Measurements from ENCODE around the gene TUBGCP5.

Gene TUBGCP5

DNA sequence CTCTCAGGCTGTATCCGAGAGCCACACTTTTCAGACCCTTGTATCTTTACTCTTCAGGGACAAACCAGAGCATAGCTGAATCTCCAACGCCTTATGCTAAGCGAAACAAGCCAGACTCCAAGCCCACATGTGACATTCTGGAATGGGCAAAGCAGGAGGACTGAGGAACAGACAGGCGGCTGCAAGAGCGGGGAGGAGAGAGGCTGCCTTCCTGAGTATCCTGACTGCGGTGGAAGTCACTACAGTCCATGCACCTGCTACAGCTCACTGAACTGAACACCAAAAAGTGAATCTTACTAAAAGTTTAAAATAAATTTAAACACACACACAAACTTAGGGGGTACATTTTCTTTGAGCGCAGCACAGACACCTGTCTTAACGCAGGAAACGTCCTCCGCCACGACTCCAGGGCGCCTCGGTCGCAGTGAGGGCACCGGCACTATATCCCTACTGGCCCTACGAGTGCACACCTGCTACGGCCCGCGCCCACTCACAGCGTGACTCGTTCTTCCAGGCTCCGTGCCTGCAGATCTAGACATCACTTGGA is 60.6 kb downstream of the TUBGCP5 start:
- no peak for DNase-seq (ENCODE audit: low read depth in 2 of 2)

DNA sequence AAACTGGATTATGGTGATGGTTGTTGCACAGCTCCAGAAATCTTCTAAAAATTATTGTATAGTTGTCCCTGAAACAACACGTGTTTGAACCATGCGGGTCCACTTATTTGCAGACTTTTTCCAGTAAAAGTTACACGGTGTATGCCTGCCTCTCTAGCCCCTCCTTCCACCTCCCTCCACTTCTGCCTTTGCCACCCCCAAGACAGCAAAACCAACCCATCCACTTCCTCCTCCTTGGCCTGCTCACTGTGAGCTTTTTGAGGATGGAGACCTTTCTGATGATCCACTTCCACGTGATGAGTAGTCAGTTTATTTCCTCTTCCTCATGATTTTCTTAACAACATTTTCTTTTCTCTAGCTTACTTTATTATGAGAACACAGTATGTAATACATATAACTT is 64.6 kb downstream of the TUBGCP5 start:
- no peak for DNase-seq (ENCODE audit: low read depth in 2 of 2)

DNA sequence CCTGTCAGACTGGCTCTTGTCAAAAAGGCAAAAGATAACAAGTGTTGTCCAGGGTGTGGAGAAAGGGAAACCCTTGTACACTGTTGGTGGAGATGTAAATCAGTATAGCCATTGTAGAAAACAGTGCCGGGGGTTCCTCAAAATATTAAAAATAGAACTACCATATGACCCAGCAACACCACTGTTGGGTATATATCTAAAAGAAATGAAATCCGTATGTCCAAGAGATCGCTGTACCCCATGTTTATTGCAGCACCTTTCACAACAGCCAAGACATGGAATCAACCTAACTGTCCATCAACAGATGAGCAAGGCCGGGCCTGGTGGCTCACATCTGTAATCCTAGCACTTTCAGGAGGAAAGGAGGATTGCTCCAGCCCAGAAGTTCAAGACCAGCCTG is 65.4 kb downstream of the TUBGCP5 start:
- no peak for DNase-seq (ENCODE audit: low read depth in 2 of 2)

DNA sequence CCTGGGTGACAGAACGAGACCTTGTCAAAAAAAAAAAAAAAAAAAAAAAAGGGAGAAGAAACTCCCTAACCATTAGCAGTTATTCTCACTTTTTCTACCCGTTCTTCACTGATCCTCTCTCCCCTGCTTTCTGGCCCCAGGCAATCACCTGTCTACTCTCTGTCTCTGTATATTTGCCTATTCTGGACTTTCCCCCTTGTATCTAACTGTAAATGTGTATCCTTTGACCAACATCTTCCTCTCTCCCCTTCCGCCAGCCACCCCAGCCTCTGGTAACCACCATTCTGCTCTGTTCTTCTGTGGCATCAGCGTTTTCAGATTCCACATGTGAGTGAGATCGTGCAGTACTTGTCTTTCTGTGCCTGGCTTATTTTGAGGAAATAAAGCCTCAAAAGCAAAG is 66.1 kb downstream of the TUBGCP5 start:
- no peak for DNase-seq (ENCODE audit: low read depth in 2 of 2)

DNA sequence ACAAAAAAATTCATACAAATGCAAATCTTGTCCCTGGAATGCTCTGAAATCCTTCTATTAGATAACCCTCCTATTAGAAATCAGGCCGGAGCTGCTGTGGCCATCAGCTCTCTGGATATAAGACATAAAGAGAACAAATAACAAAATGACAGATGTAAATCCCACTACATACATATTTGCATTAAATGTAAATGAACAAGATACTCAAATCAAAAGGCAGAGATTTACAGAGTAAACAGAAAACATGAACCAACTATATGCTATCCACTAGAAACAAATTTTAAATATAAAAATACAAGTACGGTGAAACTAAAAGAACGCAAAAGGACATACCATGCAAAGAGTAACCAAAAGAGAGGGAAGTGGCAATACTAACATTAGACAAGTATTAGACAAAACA is 69.9 kb downstream of the TUBGCP5 start:
- DNase-seq (ENCODE audit: low read depth in 2 of 2), result no peak

DNA sequence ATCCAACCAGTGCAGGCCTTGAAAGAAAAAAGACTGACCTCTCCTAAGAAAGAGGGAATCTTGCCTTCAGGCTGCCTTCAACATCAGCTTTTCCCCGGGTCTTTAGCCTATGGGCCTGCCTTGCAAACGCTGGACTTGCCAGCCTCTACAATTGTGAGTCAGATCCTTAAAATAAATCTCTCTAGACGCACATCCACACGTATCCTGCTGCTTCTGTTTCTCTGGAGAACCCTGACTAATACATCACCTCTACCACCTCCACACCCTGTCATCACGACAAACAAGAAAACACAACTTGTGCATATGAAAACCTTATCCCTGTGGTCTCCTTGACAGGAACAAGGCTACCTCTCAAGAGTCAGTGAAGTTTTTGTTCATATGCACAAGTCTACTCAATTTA is 71.0 kb downstream of the TUBGCP5 start:
- DNase-seq (ENCODE audit: low read depth in 2 of 2), result no peak

DNA sequence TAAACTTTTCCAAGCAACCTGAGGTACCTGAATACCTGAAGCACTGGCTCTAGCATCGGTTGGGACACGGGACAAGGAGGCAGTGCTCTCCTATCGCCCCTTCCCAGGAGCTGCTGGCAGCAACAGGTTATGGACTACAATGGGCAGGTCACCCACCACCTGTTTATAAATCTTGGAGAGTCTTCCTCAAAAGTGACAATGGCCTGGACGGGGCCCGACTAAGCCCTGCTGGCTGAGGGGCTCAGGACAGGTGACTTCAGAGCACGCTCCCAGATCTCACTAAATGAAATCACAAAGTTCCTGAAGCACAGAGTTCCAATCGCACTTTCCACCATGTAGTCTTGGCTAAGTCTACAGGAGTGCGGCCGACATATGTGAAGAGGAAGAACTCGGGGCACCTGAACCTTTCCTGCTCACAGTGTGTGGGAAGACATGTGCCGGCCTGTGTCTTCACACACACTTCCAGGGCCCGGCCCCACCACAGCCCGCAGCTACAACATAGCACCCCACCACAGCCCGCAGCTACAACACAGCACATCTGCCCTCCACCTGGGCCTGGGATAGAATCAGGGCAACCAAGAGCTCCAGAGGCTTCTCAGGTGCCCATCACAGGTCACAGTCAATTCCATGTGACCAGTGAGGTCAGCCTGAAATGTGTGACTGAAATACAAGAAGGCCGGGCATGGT is 72.1 kb downstream of the TUBGCP5 start:
- DNase-seq (ENCODE audit: low read depth in 2 of 2), result no peak

DNA sequence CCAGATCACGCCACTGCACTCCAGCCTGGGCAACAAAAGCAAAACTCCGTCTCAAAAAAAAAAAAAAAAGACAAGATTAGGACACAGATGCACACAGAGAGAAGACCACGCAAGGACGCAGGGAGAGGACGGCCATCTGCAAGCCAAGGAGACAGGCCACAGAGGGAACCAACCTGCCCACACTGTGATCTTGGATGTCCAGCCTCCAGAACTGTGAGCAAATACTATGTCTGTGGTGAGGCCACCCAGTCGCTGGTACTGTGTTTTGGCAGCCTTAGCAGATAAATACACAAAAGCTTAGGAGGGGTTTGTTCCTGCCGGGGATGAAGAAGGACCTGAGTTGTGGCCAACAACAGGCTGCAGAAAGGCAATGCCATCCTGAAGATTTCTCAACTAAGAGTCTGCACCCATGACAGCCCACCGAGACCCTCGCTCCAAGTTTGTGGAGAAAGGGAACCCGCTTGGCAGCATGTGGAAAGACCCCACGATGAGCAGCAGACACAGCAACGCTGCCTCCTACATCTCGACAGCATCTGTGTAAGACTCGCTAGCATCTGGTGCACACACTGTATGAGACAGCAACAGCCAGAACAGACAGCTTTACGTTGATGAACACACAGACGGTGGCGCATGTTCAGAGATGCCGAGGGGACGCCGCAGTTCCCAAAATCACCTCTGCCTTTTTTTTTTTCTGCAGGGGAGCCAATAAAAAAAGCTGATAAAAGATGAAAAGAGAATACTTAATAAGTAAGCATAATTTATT is 72.9 kb downstream of the TUBGCP5 start:
- no peak for DNase-seq (ENCODE audit: low read depth in 2 of 2)

DNA sequence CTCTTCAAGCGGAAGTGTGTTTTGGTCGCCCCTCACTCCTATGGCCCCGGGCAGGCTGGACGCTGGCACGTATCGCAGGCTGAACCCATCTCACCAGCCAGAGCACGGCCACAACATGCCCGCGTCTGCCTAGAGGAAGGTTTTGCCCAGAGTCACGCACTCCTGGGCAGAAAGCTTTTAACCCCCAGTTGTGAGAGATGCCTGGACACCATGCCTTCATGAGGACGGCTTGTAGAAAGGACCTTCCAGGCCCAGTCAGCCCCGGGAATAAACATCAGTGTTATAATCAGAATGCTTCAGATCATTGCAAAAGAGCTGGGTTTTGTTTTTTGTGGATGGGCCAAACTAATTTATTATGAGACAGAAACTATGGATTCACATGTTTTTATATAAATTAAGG is 75.7 kb downstream of the TUBGCP5 start:
- no peak for DNase-seq (ENCODE audit: low read depth in 2 of 2)

DNA sequence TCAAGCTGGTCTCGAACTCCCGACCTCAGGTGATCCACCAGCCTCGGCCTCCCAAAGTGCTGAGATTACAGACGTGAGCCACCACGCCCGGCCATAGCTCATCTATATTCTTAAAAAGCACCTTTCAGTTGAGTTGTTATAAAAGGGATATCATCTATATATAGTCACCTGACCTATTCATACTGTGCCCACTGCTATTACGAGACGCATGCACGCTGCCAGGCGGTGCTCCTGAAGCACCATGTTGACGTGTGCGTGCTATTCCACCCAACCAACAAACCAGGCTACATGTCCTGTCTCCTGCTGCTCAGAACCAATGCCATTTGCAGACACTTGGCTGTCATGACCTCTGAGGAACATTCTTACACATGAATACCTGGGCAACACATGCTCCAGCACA is 76.8 kb downstream of the TUBGCP5 start:
- no peak for DNase-seq (ENCODE audit: low read depth in 2 of 2)

DNA sequence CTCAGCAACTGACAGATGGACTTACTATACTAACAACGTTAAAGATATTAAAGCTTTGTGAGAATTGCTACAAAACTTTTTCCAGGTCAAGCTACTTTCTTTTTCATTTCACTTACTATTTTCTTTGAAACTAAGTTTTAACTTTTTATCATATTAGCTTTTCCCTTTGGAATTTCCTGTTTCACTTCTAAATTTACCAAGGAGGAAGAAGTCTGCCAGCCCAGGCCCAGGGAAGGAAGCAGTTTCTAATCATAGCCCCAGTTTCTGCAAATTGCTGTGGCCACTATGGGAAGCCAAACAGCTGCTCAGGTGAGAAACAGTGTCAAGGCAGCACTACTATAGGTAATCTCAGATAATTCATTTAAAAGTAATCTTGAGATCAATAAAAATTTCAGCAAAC is 77.6 kb downstream of the TUBGCP5 start:
- DNase-seq (ENCODE audit: low read depth in 2 of 2), result no peak

DNA sequence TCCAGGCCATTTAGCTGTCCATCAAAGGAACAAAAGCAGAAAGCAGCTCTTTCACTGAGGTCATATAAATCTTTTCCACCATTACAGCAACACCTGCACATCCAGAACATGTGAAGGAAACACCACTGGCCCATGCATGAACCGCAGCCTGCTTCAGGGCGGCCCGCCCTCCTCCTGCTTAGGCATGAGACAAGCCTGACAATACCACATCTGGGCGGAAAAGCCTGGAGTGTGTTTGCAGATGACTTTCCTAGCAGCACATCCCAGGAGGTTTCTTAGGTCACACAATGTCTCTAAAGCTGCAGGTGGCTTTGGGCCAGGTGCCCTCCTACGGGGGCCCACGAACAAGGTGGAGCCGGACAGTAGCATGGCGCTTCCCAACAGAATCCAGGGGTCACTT is 78.8 kb downstream of the TUBGCP5 start:
- DNase-seq (ENCODE audit: low read depth in 2 of 2), result no peak

DNA sequence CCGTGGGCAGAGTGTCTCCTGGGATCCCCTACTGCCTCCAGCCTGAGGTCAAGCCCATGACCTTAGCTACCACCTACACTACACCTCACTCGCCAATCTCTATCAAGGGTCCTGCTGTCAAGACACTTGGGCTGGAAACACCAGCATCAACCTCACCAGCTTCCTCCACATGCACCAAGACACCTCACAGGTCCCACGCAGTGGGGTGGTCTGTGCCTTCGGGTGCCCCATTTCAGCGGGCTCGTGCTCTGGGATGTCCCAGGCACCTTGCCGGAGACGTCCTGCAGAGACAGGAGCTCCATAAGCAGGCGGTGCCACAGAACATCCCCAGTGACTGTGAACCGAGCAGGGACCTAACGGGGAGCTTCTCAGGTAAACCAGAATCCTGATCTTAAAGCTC is 79.2 kb downstream of the TUBGCP5 start:
- DNase-seq (ENCODE audit: low read depth in 2 of 2), result no peak

DNA sequence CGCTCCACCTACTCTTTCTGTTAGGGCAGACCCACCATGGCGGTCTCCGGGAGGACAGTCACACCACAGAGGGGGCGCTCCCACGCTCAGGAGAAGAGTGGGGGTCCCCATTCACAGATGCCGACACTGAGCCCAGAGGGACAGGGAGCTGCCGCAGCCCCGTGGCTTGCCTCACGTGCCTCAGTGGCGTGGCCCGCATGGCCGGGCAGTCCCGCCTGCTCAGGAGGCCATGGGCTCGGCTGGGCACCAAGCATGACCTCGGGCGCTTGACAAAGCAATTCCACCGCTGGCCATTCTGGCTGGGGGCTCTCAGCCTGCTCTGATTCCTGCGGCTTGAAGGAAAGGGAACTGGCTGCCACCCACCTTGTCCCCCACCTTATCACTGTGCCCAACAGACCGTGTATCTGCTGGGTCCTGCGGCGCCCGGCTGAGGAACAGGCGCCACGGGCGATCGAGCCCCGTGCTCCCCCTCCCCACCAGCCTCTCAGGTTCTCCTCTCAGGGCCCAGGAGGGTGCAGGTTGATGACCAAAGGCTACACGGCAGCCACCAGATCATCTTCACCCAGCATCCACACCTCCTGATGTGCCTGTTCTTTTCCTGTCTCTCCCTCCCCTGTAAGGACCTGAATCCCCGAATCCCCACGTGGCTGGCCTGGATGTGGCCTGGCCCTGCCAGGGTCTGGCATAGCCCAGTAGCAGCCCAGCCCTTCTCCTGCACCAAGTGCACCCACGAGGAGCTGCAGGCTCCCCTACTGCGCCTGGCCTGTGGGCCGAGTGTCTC is 79.9 kb downstream of the TUBGCP5 start:
- no peak for DNase-seq (ENCODE audit: low read depth in 2 of 2)

DNA sequence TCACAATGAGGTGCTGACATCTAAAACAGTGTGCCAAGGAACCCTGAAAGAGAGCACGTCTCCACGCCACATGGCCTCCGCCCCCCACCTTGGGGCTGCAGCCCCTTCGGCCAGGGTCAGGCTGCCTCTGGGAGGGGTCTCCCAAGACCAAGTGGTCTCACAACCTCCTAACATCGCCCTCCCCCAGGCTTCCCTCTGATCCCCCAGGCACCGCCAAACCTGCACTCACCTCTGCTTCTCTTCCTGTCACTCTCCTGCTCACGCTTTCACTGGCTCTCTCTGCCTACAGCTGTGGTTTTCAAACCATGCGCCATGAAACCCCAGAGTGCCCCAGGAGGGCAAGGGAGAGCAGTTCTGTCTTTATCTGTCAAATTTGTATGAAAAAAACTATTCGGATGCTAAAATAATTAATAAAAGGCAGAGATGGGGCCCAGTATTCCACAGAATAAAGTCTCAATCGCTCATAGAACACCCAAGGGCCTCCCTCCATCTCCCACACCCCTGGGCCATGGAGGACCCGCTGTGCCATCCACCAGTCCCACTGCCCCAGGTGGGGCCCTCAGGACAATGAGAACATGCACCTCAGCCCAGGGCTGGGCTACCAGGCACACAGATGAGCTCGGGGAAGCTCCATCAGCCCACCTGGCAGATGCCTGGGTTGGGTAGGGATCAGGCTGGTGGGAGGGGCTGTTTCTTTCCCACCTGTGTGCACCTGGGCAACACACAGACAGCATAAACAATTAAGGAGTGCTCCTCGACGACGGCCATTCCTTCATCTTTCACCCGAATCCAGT is 80.7 kb downstream of the TUBGCP5 start:
- DNase-seq (ENCODE audit: low read depth in 2 of 2), result no peak

DNA sequence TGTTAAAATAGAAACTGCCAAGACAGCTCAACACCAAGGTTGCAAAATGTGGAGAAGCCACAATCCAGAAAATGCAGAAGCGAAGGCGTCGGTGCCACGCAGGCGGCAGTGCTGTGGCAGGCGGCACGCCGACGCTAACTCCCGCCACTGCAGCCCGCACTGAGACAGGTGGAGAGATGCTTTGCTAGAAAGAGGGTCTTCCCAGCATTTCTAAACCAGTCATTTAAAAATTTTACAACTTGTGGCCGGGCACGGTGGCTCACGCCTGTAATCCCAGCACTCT is 82.5 kb downstream of the TUBGCP5 start:
- no peak for DNase-seq (ENCODE audit: low read depth in 2 of 2)

DNA sequence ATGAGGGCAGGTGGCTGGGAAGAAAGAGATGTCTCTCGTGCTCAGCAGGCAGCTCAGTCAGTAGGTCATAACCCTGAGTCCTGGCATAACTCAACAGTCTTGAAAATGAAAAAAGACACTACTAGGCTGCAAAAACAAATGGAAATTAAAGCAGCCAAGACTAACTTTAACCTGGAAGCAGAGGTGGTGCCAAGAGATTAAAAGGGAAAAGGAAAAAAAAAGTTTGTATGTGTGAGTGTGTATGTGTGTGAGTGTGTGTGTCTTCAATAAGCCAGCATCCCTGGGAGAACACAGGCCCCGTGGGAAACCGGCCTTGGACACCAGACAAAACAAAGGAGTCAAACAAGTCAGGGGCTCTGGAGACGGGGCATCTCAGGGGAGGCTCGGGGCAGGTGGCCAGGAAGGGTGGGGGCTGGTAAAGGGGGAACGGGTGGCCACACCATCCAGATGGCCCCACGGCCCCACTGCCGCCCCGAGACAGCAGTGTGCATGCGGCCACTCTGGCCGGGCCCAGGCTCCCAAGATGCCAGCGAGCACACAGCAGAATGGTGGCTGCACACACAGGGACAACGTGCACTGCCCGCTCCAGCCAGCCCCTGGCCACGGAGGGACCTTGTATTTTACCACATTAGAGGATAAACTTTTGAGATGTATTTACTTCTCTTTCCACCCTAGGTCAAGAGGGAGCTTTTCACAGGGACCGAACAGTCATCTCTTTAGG is 83.0 kb downstream of the TUBGCP5 start:
- DNase-seq (ENCODE audit: low read depth in 2 of 2), result no peak

DNA sequence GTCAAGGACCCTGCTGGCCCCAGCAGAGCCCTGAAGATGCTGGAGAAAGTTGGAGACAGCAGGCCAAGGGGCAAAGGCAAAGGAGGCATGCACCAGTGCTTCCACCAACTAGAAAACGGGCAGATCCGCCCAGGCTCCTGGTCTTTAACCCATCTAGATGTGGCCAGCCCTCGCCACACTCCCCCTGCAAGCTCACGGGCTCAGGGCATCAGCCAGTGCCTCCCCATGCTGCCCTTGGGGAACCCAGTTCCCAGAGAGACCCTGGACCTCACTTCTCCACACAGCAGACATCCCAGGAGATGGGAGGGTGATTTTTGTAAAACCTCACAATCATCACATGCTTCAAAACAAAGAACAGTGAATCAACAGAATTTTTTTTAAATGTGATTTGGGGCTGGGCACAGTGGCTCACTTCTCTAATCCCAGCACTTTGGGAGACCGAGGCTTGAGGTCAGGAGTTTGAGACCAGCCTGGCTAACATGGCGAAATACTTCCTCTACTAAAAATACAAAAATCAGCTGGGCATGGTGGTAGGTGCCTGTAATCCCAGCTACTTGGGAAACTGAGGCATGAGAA is 83.7 kb downstream of the TUBGCP5 start:
- DNase-seq (ENCODE audit: low read depth in 2 of 2), result no peak

DNA sequence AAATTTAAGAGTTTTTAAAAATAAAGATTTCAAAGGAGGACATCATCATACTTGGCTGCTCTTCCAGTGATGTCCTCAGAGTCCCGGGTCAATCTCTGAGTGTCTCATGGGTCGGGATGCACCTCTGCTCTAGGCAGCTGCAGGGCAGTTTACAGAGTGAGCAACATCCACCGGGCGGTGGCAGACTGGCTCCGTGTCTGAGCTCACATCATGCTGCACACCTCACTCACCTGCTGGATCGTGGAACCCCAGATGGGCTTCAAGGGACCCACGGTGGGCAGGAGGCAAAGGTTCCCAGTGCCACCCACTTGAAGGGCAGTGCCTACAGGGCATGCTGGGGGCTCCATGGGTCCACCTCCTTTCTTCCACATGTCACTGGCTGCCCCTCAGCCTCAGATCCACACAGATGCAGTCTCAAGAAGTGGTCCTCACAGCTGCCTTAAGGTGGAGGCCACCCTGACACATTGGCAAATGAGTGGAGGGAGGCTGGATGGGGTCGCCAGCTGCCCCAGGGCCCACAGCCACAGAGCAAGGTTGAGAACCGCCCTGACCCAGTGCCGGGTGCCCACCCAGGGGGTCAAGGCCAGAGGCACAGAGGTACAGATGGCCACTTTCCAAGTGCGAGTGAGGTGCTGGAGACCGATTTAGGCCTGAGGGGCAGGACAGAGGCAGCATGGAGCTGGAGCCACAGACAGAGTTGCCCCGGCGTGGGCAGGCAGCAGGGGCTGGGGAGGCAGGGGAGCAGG is 84.4 kb downstream of the TUBGCP5 start:
- no peak for DNase-seq (ENCODE audit: low read depth in 2 of 2)

DNA sequence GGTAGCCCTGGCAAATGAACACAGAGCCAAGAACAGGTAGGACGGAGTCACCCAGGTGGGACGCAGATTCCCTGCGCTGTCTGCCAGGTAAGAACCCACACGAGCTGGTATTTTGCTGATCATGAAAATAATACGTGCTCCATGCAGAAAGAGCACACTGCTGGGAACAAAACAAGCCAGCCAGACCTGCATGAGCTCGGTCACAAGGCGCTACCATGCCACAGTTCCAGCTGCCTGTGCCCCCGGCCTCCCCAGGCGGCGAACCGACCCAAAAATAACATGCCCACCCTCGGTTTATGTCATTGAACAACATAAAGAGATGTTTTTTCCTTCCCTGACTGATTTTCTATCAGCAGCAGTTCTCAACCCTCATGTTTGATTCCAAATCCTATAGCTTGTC is 85.0 kb downstream of the TUBGCP5 start:
- no peak for DNase-seq (ENCODE audit: low read depth in 2 of 2)
